Astrocyte (in vitro differentiated cells and primary cell): ENCODE data around the gene CHST11.

Source experiments
- CTCF ChIP-seq: IDR thresholded peaks from 2 replicates; pipeline ENCODE4 v1.5.1; 2011; ENCODE audit warnings: low read depth, mild to moderate bottlenecking, inconsistent platforms, low read length, moderate library complexity; ENCODE audit not compliant: insufficient read depth
- EZH2 ChIP-seq: IDR thresholded peaks from 2 replicates; pipeline ENCODE4 v1.6.1; 2012; ENCODE audit warnings: mild to moderate bottlenecking, low read length, inconsistent platforms; ENCODE audit not compliant: insufficient read depth

DNA sequence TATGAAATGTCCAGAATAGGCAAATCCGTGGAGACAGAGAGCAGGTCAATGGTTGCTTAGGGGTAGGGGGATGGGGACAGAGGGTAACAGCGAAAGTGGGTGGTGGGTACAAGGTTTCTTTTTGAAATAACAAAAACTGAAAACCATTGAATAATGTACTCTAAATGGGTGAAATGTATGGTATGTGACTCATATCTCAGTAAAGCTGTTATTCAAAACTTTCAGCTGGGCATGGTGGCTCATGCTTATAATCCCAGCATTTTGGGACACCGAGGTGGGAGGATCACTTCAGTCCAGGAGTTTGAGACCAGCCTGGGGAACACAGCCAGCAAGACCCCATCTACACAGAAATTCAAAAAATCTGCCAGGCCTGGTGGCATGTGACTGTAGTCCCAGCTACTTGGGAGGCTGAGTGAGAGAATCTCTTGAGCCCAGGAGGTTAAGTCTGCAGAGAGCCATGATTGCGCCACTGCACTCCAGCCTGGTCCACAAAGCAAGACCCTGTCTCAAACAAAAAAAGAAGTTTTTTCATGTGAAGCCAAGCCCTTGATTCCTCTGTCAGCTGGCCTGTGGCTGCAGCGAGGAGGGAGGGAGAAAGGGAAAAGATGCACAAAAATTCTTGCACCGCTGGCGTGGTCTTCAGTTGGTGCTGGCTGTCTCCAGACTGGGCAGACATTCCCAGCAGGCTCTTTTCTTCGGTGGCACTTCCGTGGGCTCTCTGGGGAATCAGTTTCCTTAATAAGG is 253.1 kb downstream of the CHST11 start:
- TF ChIP-seq CTCF (no peak), EZH2 (no peak)
